Measurements from ENCODE around the gene MGLL.

DNA sequence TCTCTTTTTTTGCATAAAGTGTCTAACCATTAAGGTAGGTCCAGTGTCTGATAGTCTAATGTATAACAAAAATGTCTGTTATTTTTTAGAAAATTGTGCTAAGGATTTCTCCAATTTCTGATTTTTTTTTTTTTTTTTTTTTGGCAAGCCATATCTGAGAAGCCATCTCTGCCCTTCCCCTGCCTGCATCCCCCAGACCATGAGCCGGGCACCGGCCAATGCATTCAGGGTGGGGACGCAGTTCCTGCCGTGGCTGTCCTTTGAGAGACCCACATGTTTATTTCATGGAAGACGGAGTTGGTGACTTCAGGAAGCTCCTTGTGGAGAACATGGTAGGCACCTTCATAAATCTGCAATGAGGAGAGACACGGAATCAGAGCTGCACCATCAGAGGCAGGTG lies 130.3 kb downstream of the MGLL start:
- TF ChIP-seq, protein P1, sequence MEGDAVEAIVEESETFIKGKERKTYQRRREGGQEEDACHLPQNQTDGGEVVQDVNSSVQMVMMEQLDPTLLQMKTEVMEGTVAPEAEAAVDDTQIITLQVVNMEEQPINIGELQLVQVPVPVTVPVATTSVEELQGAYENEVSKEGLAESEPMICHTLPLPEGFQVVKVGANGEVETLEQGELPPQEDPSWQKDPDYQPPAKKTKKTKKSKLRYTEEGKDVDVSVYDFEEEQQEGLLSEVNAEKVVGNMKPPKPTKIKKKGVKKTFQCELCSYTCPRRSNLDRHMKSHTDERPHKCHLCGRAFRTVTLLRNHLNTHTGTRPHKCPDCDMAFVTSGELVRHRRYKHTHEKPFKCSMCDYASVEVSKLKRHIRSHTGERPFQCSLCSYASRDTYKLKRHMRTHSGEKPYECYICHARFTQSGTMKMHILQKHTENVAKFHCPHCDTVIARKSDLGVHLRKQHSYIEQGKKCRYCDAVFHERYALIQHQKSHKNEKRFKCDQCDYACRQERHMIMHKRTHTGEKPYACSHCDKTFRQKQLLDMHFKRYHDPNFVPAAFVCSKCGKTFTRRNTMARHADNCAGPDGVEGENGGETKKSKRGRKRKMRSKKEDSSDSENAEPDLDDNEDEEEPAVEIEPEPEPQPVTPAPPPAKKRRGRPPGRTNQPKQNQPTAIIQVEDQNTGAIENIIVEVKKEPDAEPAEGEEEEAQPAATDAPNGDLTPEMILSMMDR (conservative IDR thresholded peaks at IDR 0.05; ENCODE audit: low read length) = no peak
- no peak for TF ChIP-seq EZH2phosphoT487 (IDR thresholded peaks at IDR 0.05; ENCODE audit: borderline replicate concordance, low read depth, low read length)

All from OCI-LY7 (cell line).